Stimulated activated naive CD8-positive, alpha-beta T cell treated with anti-CD3 and anti-CD28 coated beads, Interleukin-15, Interleukin-2, amounts not matched to agents 100 ng/mL and 50 ng/mL, for 24 hours (primary cell): Measurements from ENCODE around the gene RNF175.

Experiments
- H3K27ac Mint-ChIP-seq: one replicate; pipeline ENCODE4 v1.8.0; 2021; ENCODE audit warnings: mild to moderate bottlenecking, mixed read lengths
- H3K27me3 Mint-ChIP-seq: one replicate; pipeline ENCODE4 v1.8.0; 2021; ENCODE audit warnings: mixed read lengths
- H3K36me3 Mint-ChIP-seq: one replicate; pipeline ENCODE4 v1.8.0; 2021; ENCODE audit warnings: low read depth, mixed read lengths
- H3K4me1 Mint-ChIP-seq: one replicate; pipeline ENCODE4 v1.8.0; 2021; ENCODE audit warnings: low read depth, mixed read lengths
- H3K4me3 Mint-ChIP-seq: one replicate; pipeline ENCODE4 v1.8.0; 2021; ENCODE audit warnings: mild to moderate bottlenecking, mixed read lengths
- H3K9me3 Mint-ChIP-seq: one replicate; pipeline ENCODE4 v1.8.0; 2021; ENCODE audit warnings: mixed read lengths

RNF175 gene

DNA sequence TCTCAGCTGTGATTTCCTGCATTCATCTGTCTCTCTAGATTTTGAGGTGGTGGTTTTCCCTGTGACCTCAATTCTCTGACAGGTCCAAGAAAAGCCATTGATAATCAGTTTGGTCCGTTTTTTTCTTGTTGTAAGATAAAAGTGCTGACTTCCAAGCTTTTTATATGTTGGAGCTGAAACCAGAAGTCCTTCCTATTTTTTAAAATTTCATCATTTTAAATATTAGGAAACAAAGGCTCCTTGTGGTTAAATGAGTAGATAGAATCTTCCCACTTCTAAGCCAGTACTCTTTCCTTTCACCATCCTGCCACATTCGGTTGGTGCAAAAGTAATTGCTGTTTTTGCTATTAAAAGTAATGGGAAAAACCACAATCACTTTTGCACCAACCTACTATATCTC, 18.3 kb downstream of the RNF175 start:
- peaks cover 12% of the 10 kb centered on the region for H3K9me3 Mint-ChIP-seq
- H3K27me3 Mint-ChIP-seq = peaks cover 10% of the 10 kb centered on the region
- H3K4me3 Mint-ChIP-seq = no peak overlapping the region

DNA sequence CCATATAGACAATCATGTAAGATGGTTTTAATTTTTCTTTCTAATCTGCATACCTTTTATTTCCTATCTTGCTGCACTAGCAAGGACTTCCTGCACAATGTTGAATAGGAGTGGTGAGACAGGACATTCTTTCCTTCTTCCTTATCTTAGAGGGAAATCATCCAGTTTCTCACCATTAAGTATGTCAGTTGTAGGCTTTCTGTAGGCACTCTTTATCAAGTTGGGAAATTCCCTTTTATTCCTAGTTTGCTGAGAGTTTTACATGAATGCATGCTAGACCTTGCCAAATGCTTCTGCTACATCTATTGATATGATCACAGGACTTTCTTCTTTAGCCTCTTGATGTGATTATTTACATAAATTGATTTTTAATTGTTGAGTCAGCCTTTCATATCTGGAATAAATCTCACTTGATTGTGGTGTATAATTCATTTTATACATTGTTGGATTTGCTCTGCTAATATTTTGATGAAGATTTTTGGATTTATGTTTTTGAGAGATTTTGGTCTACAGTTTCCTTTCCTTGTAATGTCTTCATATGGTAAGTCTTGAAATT, 23.8 kb downstream of the RNF175 start:
- peaks cover 4% of the 10 kb centered on the region for H3K36me3 Mint-ChIP-seq
- H3K9me3 Mint-ChIP-seq = peaks cover 10% of the 10 kb centered on the region
- peaks cover 15% of the 10 kb centered on the region for H3K27me3 Mint-ChIP-seq
- H3K4me3 Mint-ChIP-seq = no peak overlapping the region
- peaks cover 21% of the 10 kb centered on the region for H3K4me1 Mint-ChIP-seq
- no peak overlapping the region for H3K27ac Mint-ChIP-seq

More for the DNA sequence above, 18.3 kb downstream of the RNF175 start:
- Mint-ChIP-seq H3K4me1 (no peaks in the 10 kb centered on the region), H3K27ac (no peak overlapping the region), H3K36me3 (peaks cover 4% of the 10 kb centered on the region)

DNA sequence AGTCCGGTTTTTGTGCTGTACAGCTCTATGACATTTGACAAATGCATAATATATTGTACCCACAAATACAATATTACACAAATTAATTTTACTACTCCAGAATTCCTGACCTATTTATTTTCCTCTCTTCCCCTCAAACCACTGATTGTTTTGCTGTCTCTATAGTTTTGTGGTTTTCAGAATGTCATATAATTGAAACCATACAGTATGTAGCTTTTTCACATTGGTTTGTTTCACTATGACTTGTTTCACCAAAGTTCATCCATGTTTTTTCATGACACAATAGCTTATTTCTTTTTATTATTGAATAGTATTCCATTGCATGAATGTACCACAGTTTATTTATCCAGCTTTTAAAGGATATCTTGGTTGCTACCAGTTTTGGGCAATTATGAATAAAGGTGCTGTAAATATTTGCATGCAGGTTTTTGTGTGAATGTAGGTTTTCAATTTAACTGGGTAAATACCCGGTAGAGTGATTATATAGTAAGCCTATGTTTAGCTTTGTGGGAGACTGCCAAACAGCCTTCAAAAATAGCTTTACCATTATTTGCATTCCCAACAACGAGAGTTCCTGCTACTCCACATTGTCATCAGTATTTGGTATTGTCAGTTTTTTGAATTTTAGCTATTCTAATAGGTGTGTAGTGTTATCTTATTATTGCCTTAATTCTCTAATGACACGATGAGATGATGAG, 25.9 kb downstream of the RNF175 start:
- Mint-ChIP-seq H3K9me3 (peaks cover 3% of the 10 kb centered on the region), H3K27ac (no peak overlapping the region), H3K36me3 (no peaks in the 10 kb centered on the region), H3K4me3 (no peak overlapping the region), H3K4me1 (peaks cover 23% of the 10 kb centered on the region), H3K27me3 (peaks cover 10% of the 10 kb centered on the region)

- Mint-ChIP-seq H3K27ac (no peak overlapping the region), H3K4me1 (peaks cover 26% of the 10 kb centered on the region), H3K9me3 (peaks cover 1% of the 10 kb centered on the region), H3K27me3 (peaks cover 5% of the 10 kb centered on the region), H3K4me3 (no peak overlapping the region), H3K36me3 (no peaks in the 10 kb centered on the region)
Observed at GRCh38 chr4:153731239-153731638, 28.6 kb downstream of the RNF175 start.

DNA sequence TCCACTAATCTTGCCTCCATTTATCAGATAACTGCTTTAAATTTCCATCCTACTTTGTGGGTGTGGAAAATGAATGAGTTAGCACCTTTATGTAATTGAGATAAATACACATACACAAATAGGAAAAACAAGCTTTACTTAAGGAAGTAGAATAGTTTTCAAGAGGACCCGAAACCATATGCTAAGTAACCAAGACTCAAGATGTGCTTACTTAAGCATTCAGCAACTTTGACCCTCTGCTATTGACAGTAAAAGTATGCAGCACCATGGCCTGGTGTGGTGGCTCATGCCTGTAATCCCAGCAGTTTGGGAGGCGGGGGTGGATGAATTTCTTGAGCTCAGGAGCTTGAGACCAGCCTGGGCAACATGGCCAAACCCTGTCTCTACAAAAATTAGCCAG, 29.9 kb downstream of the RNF175 start:
- Mint-ChIP-seq H3K27ac (no peak overlapping the region), H3K27me3 (no peaks in the 10 kb centered on the region), H3K4me1 (peaks cover 20% of the 10 kb centered on the region), H3K4me3 (no peak overlapping the region), H3K36me3 (no peaks in the 10 kb centered on the region), H3K9me3 (no peaks in the 10 kb centered on the region)

DNA sequence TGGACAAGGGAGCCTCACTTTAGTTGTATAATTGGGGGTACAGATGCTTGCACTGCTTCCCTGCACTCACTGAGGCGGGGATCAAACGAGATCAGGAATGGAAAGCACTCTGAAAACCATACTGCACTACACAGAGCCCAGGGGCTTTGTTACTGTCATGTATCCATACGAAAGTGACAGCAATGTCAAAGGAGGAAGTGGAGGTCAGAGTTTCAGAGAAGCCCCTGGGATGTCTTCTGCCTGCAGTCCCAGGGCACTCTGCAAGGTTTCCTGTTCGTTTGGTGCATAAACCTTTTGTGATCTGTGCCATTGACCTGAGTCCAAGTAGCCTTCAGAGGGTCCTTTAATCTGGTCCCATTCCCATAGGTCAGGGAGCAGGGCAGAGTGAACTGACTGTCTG, 31.2 kb downstream of the RNF175 start:
- H3K36me3 Mint-ChIP-seq = no peaks in the 10 kb centered on the region
- no peak overlapping the region for H3K4me3 Mint-ChIP-seq
- no peaks in the 10 kb centered on the region for H3K27me3 Mint-ChIP-seq
- H3K27ac Mint-ChIP-seq = no peak overlapping the region
- peaks cover 16% of the 10 kb centered on the region for H3K4me1 Mint-ChIP-seq
- no peaks in the 10 kb centered on the region for H3K9me3 Mint-ChIP-seq

DNA sequence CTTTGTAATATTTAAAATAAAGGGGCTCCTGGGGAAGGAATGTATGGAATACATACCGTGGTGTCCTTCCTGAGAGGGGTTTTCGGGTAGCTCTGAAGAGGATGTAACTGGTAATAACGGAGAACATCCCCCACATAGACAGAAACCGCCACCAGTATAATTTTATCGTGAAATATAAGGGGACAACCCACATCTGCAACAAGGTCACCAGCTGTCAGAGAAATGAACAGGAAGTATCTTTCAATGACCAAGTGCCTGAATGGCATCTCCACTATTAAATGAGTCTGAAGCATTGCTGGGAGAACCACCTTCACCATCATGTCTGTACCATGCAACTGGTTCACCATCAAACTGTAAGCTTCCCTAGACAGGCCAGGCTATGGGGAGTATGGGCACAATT, 31.7 kb downstream of the RNF175 start:
- H3K4me3 Mint-ChIP-seq = no peak overlapping the region
- H3K27ac Mint-ChIP-seq = no peak overlapping the region
- no peaks in the 10 kb centered on the region for H3K9me3 Mint-ChIP-seq
- H3K27me3 Mint-ChIP-seq = peaks cover 2% of the 10 kb centered on the region
- peaks cover 14% of the 10 kb centered on the region for H3K4me1 Mint-ChIP-seq
- no peaks in the 10 kb centered on the region for H3K36me3 Mint-ChIP-seq

DNA sequence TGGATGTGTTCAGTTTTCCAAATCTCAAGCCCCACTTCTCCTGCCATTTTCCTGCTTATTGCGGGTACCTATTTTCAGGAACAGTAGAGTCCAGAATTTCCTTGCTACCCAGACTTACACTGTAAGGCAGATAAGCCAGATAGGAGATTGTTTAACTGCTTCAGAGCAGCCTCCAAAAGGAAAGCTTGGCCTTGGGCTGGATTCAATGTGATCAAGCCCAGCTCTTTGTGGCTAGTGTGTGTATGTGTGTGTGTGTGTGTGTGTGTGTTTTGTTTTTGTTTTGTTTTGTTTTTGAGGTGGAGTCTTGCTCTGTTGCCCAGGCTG, 34.0 kb downstream of the RNF175 start:
- no peaks in the 10 kb centered on the region for H3K36me3 Mint-ChIP-seq
- H3K27me3 Mint-ChIP-seq = peaks cover 3% of the 10 kb centered on the region
- no peaks in the 10 kb centered on the region for H3K9me3 Mint-ChIP-seq
- no peak overlapping the region for H3K27ac Mint-ChIP-seq
- H3K4me3 Mint-ChIP-seq = no peak overlapping the region
- H3K4me1 Mint-ChIP-seq = peaks cover 7% of the 10 kb centered on the region

DNA sequence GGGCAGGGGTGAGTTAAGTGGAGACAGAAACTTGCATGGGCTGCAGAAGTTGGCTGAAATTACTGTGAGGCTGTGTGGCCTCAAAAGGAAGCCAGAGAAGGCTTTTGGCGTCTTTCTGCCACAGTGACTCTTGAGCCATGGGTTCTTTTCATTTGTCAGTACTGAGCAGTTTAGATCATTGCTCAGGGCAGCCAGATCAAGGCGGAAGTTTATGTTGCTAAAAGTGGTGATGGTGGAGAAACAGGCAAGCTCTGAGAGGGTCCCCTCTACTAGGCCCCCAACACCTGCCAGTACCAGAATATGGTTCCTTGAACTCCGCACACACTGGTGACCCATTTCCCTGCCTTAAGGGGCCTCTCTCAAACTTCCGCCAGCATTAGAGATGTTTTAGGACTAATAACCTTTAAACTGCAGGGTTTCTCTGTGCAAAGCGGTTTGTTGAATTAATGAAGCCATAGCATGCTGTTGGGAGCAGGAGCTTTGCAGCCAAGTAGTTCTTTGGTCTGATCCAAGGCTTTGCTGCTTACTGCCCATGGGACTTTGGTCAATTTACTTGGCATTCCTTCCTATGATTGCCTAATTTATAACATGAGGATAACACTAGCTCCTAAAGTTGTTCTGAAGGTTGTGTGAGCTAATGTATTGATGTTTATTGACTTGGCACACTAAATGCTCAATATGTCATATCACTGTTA, 34.5 kb downstream of the RNF175 start:
- H3K27me3 Mint-ChIP-seq = peaks cover 3% of the 10 kb centered on the region
- H3K36me3 Mint-ChIP-seq = no peaks in the 10 kb centered on the region

GRCh38 chr4:153724606-153725005, 35.2 kb downstream of the RNF175 start:
- H3K4me1 Mint-ChIP-seq = peaks cover 4% of the 10 kb centered on the region

More for the DNA sequence above, 34.5 kb downstream of the RNF175 start:
- Mint-ChIP-seq H3K4me3 (no peak overlapping the region), H3K27ac (no peak overlapping the region), H3K9me3 (no peaks in the 10 kb centered on the region), H3K4me1 (peaks cover 7% of the 10 kb centered on the region)

DNA sequence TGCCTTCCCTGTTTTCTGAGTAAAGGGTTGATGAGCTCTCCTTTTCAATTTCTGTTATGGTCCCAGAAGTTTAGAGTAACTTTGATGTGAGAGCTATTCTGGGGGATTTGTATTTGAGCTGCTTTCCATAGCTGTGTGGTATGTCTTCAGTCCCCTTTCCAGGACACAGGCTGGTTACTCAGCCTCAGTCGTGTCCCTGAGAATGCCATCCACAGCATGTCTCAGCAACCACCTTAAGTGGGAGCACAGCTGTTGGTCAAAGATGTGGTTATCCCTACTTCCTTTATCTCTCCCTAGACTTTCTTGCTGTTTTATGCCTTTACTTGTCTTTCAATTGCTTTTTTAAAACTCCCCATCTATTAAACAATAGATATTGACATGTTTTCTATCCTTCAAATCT, 37.8 kb downstream of the RNF175 start:
- H3K9me3 Mint-ChIP-seq = peaks cover 3% of the 10 kb centered on the region
- no peak overlapping the region for H3K27ac Mint-ChIP-seq

More at GRCh38 chr4:153724606-153725005, 35.2 kb downstream of the RNF175 start:
- peaks cover 3% of the 10 kb centered on the region for H3K27me3 Mint-ChIP-seq
- no peak overlapping the region for H3K27ac Mint-ChIP-seq
- no peaks in the 10 kb centered on the region for H3K36me3 Mint-ChIP-seq
- no peak overlapping the region for H3K4me3 Mint-ChIP-seq
- H3K9me3 Mint-ChIP-seq = no peaks in the 10 kb centered on the region

DNA sequence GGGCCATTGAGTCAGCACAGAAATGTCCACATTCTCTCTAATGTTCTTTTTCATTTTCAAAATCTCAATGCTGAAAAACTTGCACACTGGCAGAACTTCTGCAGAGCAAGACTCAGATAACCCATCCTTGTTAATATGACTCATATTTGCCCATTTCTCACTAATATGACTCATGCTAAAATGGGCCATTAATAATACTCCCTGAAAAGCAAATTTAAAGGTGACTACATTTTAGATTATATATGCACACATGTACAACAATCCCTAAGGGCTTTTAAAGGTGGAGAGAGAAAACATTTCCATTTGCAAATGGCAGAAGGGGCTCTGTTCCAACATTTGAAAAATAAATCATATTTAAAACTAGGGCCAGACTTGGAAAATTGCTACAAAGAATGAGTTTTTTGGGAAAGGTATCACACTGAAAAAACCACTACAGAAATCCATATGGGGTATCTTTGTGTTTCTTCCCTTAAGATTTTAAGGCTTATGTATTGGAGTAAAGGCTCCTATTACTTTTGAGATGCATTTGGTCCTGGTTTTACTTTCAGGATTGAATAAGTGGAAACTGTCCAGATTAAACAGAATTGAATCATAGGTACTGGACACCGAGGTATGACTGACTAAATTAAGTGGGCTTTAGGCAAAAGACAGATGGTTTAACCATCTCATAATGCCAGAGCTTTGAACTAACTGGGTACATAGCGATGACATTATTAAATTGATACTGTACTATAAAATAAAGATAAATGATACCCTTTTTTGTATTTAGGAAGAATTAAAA, 45.8 kb downstream of the RNF175 start:
- no peaks in the 10 kb centered on the region for H3K36me3 Mint-ChIP-seq
- no peak overlapping the region for H3K4me3 Mint-ChIP-seq

More for the DNA sequence above, 37.8 kb downstream of the RNF175 start:
- Mint-ChIP-seq H3K36me3 (no peaks in the 10 kb centered on the region), H3K4me1 (no peaks in the 10 kb centered on the region), H3K27me3 (peaks cover 5% of the 10 kb centered on the region), H3K4me3 (no peak overlapping the region)

GRCh38 chr4:153710681-153711080, 49.1 kb downstream of the RNF175 start:
- peaks cover 22% of the 10 kb centered on the region for H3K4me1 Mint-ChIP-seq
- peaks cover 5% of the 10 kb centered on the region for H3K27me3 Mint-ChIP-seq
- no peak overlapping the region for H3K4me3 Mint-ChIP-seq
- no peaks in the 10 kb centered on the region for H3K36me3 Mint-ChIP-seq
- H3K27ac Mint-ChIP-seq = no peak overlapping the region
- no peaks in the 10 kb centered on the region for H3K9me3 Mint-ChIP-seq

More for the DNA sequence above, 45.8 kb downstream of the RNF175 start:
- Mint-ChIP-seq H3K27ac (no peak overlapping the region), H3K4me1 (peaks cover 11% of the 10 kb centered on the region), H3K9me3 (peaks cover 3% of the 10 kb centered on the region), H3K27me3 (peaks cover 8% of the 10 kb centered on the region)

DNA sequence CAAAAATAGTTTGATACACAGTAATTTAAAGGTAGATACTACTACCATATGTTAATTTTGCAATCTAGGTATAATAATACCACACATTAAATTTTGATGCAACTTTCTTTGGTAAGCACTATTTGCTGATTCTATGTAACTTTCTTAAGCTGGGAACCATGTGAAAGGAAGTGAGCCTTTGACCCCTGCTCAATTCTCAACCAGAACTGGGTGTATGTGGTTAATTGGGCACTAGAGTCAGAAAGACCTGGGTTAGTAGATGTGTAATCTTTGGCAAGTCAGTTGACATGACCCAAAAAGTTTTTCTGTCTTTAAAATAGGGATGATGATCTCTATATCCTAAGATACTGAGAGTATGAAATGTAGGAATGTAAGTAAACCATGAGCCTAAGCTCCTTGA, 53.3 kb downstream of the RNF175 start:
- peaks cover 12% of the 10 kb centered on the region for H3K4me1 Mint-ChIP-seq
- H3K9me3 Mint-ChIP-seq = no peaks in the 10 kb centered on the region
- peak overlapping the region; percentile 45 for H3K27ac Mint-ChIP-seq
- H3K36me3 Mint-ChIP-seq = peaks cover 3% of the 10 kb centered on the region
- H3K27me3 Mint-ChIP-seq = no peaks in the 10 kb centered on the region
- no peak overlapping the region for H3K4me3 Mint-ChIP-seq
